ENCODE data around the gene DUSP9.

The DUSP9 gene

DNA sequence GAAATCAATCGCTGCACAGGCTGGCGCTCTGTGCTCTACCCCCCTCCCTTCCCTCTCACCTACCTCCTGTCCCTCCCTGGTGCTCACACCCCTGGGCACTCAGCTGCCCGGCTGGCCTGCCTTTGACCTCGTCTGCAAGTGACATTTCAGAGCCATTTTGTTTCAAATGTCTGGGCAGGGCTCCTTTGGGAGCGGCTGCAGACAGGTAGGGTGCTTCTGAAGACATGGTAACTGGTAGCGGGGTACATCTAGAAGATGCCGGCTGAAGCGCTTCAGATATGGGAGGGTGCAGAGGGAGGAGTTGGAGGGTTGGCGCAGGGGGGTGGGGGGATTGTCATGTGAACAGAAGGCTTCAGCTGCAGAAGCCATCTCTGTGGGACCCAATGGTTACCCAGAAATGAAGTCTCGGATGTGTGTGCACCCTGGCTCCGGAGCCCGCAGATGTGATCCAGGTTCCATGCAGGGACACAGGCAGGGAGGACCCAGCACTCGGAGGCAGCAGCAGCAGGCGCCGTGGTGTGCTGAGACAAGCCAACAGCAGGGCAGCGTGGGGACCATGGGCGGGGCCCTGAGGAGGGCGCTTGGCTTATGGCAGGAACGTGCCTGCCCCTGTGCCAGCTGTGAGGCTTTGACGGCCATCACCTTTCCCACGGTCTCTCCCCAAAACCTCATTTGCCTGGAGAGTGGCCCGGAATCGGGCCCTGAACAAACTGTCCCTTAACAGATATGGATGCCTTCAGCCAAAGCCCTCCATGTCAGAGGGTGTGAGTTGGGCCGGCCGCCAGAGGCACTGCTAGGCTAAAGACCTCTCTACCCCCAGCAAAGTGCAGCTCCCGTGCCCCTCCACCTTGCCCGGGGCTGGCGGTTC lies 7.6 kb upstream of the DUSP9 start:
- no peak for TF ChIP-seq POLR2A (IDR thresholded peaks at IDR 0.05; ENCODE audit: low read depth, low read length)
- no peak for TF ChIP-seq TAF1 (IDR thresholded peaks at IDR 0.05; ENCODE audit: borderline replicate concordance, low read depth, low read length)
- TF ChIP-seq POLR2AphosphoS5 (IDR thresholded peaks at IDR 0.05; ENCODE audit: low read depth, low read length), result no peak
- FAIRE-seq (no peak), DNase-seq (ENCODE audit: insufficient read length) (no peak)

DNA sequence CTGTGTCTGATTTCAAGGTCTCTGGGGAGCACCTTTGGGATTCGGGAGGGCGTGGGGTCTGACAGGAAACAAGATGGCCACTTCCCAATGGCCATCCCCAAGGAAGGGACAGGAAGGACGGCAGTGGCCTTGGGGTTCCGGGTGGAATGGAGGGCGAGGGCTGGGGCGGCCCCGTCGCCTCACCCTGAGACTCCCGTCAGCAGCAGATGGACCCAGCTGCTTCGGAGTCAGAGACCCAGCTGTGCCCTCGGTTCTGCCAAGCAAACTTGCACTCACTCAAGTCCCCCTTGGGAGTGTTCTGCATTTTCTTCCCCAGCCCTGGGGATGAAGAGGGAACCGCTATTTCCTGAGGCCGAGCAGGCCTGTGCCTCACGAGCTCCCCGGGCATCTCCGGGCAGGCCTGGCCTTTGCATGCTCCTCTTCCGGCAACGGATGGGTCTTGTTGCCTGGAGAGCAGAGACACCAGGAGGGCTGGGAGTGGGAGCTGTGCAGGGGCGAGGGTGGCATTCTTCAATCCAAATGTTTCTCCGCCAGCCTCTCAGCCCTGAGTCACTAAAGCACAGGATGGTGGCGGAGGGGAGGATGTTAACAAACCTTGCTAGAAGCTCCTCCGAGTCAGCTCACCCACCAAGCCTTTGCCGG lies 6.8 kb upstream of the DUSP9 start:
- DNase-seq (ENCODE audit: insufficient read length), result no peak
- TF ChIP-seq TAF1 (IDR thresholded peaks at IDR 0.05; ENCODE audit: borderline replicate concordance, low read depth, low read length), result no peak
- no peak for TF ChIP-seq POLR2A (IDR thresholded peaks at IDR 0.05; ENCODE audit: low read depth, low read length)
- TF ChIP-seq POLR2AphosphoS5 (IDR thresholded peaks at IDR 0.05; ENCODE audit: low read depth, low read length), result no peak
- no peak for FAIRE-seq

DNA sequence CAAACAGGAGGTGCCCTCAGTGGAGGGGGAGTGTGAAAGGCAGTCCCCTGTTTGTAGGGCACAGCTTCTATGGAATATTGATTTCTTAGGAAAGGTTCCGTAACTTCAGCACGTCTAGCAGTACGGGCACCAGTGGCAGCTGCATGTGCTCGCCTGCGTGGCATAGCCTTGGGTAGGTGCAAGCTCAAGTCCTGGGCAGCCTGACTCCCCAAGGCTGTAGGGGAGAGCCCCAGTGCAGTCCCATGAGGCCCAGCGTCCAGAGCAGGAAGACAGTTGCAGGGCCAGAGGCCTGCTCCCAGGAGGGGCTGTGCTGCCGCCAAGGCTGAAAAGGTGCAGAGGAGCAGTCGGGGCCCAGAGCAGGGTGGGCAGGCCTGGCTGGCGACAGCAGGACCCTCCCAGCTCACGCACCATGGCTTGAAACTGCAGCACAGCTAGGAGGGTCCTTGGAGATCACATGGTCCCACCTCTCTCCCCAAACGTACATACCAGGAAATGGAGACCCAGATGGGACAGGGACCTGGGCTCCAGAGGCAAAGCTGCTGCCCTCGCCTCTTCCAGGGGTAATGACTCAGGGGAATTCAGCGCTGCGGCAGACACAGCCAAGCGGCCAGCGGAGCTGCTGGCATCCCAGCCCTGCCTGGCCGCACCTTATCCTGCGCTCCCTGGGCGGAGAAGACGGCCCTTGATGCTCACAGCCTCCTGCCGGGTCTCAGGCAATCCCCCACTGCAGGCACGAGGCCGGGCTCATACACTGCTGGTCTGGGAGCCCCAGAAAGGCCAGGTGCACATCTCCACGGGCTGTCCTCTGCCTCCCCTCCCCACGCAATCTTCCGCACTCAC lies 6.0 kb upstream of the DUSP9 start:
- TF ChIP-seq POLR2AphosphoS5 (IDR thresholded peaks at IDR 0.05; ENCODE audit: low read depth, low read length), result no peak
- TF ChIP-seq TAF1 (IDR thresholded peaks at IDR 0.05; ENCODE audit: borderline replicate concordance, low read depth, low read length), result no peak
- no peak for TF ChIP-seq POLR2A (IDR thresholded peaks at IDR 0.05; ENCODE audit: low read depth, low read length)

DNA sequence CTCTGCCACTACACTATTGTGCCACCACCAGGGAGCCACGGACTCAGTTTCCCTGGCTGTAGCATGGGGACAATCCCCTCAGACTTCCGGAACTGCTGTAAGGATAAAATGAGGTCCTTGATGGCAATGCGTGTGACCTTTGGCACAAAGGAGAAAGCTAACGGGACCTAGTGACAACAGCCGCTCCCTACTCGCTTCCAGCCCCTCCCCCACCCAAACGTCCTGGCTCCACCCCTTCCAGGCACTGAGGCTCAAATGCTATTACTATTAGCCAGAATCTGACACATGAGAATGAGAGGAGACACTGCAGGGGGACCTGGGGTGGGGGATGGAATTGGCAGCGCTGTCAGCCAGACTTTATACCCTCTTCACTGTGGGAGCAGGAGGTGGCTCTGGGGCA lies 5.4 kb upstream of the DUSP9 start:
- no peak for DNase-seq (ENCODE audit: insufficient read length)
- FAIRE-seq, result no peak

More for the DNA sequence above, 6.0 kb upstream of the DUSP9 start:
- DNase-seq (ENCODE audit: insufficient read length), result no peak
- FAIRE-seq, result no peak

DNA sequence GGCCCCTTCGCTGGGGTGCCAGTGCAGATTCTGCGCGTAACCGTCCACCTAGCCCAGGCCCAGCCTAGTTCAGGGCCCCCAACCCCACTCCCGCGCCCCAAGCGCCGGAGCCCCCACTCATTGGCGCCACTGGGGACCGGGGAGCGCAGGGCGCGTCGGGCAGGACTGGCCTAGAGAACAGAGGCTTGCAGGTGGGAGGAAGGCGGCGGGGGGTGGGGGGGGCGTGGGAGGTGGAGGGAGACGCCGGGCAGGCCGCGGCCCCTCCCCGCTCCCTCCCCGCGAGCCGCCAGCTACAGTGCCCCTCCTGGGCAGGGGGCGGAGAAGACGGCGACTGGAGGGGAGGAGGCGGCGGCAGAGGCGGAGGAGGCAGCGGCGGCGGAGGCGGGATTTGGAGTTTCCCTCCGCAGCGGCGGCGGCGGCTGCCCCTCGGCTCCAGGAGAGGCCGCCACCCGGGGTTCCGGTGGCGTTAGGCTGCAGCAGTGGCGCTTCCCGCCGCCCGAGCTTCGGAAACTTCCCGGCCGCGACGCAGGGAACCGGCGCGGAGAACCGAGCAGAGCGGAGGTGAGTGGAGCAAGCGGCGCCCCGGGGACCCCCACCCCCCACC lies 4.8 kb upstream of the DUSP9 start:
- no peak for TF ChIP-seq POLR2AphosphoS5 (IDR thresholded peaks at IDR 0.05; ENCODE audit: low read depth, low read length)
- no peak for DNase-seq (ENCODE audit: insufficient read length)
- FAIRE-seq, result no peak

More for the DNA sequence above, 5.4 kb upstream of the DUSP9 start:
- TF ChIP-seq POLR2A (IDR thresholded peaks at IDR 0.05; ENCODE audit: low read depth, low read length) (no peak), TAF1 (IDR thresholded peaks at IDR 0.05; ENCODE audit: borderline replicate concordance, low read depth, low read length) (no peak), POLR2AphosphoS5 (IDR thresholded peaks at IDR 0.05; ENCODE audit: low read depth, low read length) (no peak)

DNA sequence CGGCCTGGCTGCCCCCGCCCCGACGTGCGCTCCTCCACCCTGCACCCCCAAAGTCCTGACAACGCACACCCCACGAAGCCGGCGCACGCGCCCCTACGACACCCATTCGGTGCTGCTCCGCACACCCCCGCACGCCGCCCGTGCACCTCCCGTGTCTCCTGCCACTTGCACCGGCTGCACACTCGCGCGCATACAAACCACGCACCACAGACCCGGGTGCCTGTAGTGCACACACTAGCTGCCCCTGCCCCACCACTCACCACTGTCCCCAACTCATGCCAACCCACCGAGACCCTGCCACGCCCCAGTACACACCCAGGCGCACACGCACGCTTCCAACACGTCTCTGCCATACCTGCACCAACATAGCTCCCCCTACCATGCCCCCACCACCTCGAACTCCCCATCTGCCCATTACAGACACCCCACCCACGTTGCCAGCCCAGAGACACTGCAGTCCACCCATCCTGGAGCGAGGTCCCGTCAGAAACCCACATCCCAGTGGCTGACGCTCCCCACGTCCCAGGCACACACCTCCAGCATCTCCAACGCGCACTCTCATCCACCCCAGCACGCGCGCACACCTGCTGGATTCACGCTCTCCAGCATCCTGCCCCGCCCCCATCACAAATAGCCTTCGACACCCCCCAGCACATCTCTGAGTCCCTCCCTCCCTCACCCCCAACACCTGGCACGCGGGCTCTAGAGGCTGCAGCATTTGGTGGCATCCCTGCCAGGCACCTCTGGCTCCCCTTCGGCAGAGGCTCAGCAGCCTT lies 4.2 kb upstream of the DUSP9 start:
- FAIRE-seq (no peak), DNase-seq (ENCODE audit: insufficient read length) (no peak)
- TF ChIP-seq POLR2AphosphoS5 (IDR thresholded peaks at IDR 0.05; ENCODE audit: low read depth, low read length), result no peak
- TF ChIP-seq POLR2A (IDR thresholded peaks at IDR 0.05; ENCODE audit: low read depth, low read length), result no peak
- no peak for TF ChIP-seq TAF1 (IDR thresholded peaks at IDR 0.05; ENCODE audit: borderline replicate concordance, low read depth, low read length)

DNA sequence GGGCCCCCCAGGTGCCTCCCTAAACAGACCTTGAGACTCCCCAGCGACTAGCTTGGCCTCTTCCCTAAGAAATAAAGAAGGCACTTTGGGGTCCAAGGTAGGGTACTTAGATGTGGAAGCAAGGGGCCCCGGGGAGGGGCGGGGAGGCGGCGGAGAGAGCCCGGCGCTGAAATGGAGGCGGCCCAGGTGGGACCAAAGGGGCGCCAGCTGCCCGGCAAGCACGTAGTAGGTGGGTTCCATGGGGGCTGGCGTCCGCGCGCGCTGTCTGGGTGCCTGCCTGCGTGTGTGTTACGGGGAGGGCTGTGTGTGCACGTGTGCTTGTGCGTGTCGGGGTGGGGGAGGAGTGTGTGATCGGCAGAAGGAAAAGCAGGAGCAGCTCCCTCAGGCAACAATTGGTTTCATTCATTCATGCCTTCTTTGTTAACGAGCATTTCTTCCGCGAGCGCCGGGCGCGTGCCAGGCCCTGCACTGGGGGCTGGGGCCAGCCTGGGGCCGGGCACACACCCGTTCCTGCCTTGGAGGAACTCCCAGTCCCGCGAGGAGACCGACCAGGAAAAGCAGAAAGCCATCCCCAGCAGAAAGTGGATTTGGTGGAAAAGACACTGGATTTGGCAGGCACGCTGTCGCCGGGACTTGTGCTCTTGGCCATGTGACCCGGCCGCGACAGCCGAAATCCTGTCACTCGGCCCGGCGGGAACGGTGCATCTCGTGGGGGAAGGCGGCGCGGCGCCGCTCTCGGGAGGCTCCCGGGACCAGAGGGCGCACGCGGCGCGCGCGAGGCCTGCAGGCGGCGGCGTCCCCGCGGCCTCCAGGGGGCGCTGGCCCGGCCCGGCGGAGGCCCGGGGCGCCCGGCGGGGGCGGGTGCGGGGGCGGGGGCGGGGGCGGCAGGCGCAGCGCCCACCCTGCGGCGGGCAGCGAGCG lies 3.3 kb upstream of the DUSP9 start:
- TF ChIP-seq POLR2A (IDR thresholded peaks at IDR 0.05; ENCODE audit: low read depth, low read length) (no peak), TAF1 (IDR thresholded peaks at IDR 0.05; ENCODE audit: borderline replicate concordance, low read depth, low read length) (no peak), POLR2AphosphoS5 (IDR thresholded peaks at IDR 0.05; ENCODE audit: low read depth, low read length) (no peak)
- DNase-seq (ENCODE audit: insufficient read length) (no peak), FAIRE-seq (no peak)

DNA sequence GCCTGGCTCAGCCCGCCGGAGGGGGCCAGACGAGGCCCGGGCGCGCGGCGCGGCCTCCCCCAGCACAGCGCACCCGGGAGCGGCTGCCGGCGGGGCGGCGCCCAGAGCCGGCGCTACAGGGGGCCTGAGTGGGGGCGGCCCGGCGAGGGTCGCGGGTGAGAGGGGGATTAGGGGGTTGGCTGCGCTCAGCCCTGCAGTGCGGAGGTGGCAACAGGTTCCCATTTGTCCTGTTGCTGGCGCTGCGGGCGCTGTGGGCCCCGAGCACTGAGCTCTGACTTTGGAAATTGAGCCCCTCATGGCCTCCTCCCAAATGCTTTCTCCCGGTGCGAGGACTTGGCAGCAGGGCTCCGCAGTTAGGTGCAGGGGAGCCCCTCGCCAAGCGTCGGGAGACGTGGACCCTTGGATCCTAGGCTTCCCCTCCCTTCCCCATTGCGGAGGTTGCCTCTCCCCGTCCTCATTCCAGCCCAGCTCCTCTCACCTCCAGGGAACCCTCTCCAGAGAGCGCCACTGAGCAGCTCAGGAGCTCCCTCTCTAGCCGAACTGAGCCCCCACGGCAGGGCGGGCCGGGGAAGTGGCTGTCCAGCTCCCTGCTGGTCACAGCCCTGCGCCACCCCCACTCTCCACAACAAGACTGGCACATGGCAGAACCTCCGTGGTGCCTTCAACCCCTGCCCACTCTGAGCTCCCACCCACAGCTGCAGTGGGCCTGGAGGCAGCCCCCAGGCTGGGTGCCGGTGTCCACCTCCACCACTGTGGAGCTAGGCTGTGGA lies 2.5 kb upstream of the DUSP9 start:
- no peak for FAIRE-seq
- TF ChIP-seq POLR2A (IDR thresholded peaks at IDR 0.05; ENCODE audit: low read depth, low read length) (no peak), TAF1 (IDR thresholded peaks at IDR 0.05; ENCODE audit: borderline replicate concordance, low read depth, low read length) (no peak), POLR2AphosphoS5 (IDR thresholded peaks at IDR 0.05; ENCODE audit: low read depth, low read length) (no peak)
- DNase-seq (ENCODE audit: insufficient read length), result no peak

DNA sequence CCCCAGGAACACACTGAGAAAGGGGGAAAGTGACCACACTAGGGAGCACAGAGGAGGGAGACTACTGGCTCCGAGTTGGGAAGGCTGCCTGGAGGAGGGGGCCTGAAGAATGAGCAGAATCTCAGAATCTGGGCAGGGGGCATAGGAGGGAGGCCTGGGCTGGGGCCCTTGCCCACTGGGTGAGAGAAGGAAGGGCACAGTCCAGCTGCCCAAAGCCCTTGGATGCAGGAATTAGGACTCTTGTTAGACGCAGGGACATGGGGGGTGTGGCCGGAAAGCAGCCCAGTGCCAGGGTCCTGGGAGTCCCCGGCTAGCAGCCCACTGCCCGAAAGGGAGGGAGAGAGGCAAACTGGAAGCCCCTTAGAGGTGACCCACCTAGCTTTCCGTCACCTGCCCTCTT lies 1.9 kb upstream of the DUSP9 start:
- TF ChIP-seq POLR2A (IDR thresholded peaks at IDR 0.05; ENCODE audit: low read depth, low read length), result no peak
- no peak for TF ChIP-seq POLR2AphosphoS5 (IDR thresholded peaks at IDR 0.05; ENCODE audit: low read depth, low read length)
- TF ChIP-seq TAF1 (IDR thresholded peaks at IDR 0.05; ENCODE audit: borderline replicate concordance, low read depth, low read length), result no peak
- FAIRE-seq (no peak), DNase-seq (ENCODE audit: insufficient read length) (no peak)

All from GM12892 (cell line).